ENCODE results near the gene TBC1D17.

DNA sequence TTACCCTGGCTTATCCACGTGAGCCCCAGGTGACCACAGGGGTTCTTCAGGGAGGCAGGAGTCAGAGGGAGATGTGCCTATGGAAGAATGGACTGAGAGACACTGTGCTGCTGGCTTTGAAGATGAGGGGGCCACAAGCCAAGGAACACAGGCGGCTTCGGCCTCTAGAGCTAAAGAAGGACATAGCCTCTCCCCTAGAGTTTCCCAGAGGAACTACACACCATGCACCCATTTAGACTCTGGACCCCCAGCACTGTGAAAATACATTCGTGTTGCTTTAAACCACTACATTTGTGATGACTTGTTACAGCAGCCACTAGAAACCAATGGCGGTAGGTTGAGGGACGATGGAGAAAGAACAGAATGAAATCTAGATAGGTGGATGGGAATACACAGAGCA is 37.8 kb downstream of the TBC1D17 start:
- TF ChIP-seq, protein P1, sequence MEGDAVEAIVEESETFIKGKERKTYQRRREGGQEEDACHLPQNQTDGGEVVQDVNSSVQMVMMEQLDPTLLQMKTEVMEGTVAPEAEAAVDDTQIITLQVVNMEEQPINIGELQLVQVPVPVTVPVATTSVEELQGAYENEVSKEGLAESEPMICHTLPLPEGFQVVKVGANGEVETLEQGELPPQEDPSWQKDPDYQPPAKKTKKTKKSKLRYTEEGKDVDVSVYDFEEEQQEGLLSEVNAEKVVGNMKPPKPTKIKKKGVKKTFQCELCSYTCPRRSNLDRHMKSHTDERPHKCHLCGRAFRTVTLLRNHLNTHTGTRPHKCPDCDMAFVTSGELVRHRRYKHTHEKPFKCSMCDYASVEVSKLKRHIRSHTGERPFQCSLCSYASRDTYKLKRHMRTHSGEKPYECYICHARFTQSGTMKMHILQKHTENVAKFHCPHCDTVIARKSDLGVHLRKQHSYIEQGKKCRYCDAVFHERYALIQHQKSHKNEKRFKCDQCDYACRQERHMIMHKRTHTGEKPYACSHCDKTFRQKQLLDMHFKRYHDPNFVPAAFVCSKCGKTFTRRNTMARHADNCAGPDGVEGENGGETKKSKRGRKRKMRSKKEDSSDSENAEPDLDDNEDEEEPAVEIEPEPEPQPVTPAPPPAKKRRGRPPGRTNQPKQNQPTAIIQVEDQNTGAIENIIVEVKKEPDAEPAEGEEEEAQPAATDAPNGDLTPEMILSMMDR (IDR thresholded peaks at IDR 0.05): no peak
- TF ChIP-seq POLR2A (IDR thresholded peaks at IDR 0.05): no peak

Measured in adrenal gland (tissue), 5 donors.